Lower lobe of right lung (tissue), 2 donors: ENCODE results near the gene ZNF653. TPM values are rescaled to one million over a fixed set of nuclear protein-coding genes. Genes with fewer than 3 reads are reported as not detected.

Experiments
- ATAC-seq, 2 donors: fragments of 200-7000 bp; cut with Tn5 transposase; one replicate each; pipeline ENCODE4 v1.9.1; 2020 to 2022; ENCODE audit warnings: mild to moderate bottlenecking in 2 of 2, moderate library complexity in 2 of 2
- DNase-seq: peaks from one replicate; pipeline ENCODE4 v3.0.0-alpha.2; 2020
- H3K27ac ChIP-seq: fragments of 200-600 bp; one replicate; pipeline ENCODE4 v1.8.0; 2022
- H3K27me3 ChIP-seq: fragments of 200-600 bp; one replicate; pipeline ENCODE4 v1.8.0; 2022; ENCODE audit warnings: low read depth
- H3K36me3 ChIP-seq: fragments of 200-600 bp; one replicate; pipeline ENCODE4 v1.8.0; 2022; ENCODE audit warnings: mild to moderate bottlenecking
- H3K4me1 ChIP-seq: fragments of 200-600 bp; one replicate; pipeline ENCODE4 v1.8.0; 2022
- H3K4me3 ChIP-seq: fragments of 200-600 bp; one replicate; pipeline ENCODE4 v1.8.0; 2022; ENCODE audit warnings: mild to moderate bottlenecking
- H3K9me3 ChIP-seq: fragments of 200-600 bp; one replicate; pipeline ENCODE4 v1.8.0; 2022
- intact Hi-C: fragments of 100-400 bp; cut with DNase I; formaldehyde crosslinking; loops from one replicate; pipeline ENCODE4 v1.11.0; 2022
- total RNA-seq: library from RNA; stranded (reverse); fragmentation: NEBNext Ultra II Directional; extraction: Animal tissue kit (Norgen Biotek cat#: 25700); gene quantifications from one replicate; pipeline ENCODE4 v1.2.1, GENCODE V29; 2021
- TF ChIP-seq, protein P1 (sequence below): fragments of 200-600 bp; IDR thresholded peaks from one replicate; pipeline ENCODE4 v1.8.0; 2022; ENCODE audit warnings: antibody characterized with exemption, mild to moderate bottlenecking
- donor health status: DM: no; HTN: yes; CAD: no; lungs with severe emphysema.

ZNF653 gene
- total RNA-seq, 1 donor from 2014 or later = 9.2 TPM

DNA sequence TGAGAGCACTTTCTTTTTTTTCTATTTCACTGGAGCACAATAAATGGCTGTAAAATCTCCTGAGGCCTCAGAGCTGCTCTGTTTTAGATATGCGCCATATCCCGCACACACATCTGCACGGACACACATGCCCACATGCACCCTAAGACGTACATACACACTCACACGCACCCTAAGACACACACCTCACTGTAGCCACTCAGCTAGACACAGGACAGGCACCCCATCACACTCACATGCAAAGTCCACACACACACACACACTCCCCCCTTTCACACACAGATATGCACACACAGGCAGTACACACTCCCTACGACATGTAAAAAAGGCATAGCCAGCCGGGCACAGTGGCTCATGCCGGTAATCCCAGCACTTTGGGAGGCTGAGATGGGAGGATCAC, 44.6 kb upstream of the ZNF653 start:
- no peaks in the 10 kb centered on the region for H3K27me3 ChIP-seq
- H3K9me3 ChIP-seq = no peaks in the 10 kb centered on the region
- ATAC-seq = no peak
- H3K4me1 ChIP-seq = no peaks in the 10 kb centered on the region
- TF ChIP-seq, protein P1, sequence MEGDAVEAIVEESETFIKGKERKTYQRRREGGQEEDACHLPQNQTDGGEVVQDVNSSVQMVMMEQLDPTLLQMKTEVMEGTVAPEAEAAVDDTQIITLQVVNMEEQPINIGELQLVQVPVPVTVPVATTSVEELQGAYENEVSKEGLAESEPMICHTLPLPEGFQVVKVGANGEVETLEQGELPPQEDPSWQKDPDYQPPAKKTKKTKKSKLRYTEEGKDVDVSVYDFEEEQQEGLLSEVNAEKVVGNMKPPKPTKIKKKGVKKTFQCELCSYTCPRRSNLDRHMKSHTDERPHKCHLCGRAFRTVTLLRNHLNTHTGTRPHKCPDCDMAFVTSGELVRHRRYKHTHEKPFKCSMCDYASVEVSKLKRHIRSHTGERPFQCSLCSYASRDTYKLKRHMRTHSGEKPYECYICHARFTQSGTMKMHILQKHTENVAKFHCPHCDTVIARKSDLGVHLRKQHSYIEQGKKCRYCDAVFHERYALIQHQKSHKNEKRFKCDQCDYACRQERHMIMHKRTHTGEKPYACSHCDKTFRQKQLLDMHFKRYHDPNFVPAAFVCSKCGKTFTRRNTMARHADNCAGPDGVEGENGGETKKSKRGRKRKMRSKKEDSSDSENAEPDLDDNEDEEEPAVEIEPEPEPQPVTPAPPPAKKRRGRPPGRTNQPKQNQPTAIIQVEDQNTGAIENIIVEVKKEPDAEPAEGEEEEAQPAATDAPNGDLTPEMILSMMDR = no peak
- no peak overlapping the region for H3K4me3 ChIP-seq
- no peak for DNase-seq
- H3K27ac ChIP-seq = no peak overlapping the region
- H3K36me3 ChIP-seq = peaks cover 32% of the 10 kb centered on the region
- intact Hi-C loops = no loop called here

DNA sequence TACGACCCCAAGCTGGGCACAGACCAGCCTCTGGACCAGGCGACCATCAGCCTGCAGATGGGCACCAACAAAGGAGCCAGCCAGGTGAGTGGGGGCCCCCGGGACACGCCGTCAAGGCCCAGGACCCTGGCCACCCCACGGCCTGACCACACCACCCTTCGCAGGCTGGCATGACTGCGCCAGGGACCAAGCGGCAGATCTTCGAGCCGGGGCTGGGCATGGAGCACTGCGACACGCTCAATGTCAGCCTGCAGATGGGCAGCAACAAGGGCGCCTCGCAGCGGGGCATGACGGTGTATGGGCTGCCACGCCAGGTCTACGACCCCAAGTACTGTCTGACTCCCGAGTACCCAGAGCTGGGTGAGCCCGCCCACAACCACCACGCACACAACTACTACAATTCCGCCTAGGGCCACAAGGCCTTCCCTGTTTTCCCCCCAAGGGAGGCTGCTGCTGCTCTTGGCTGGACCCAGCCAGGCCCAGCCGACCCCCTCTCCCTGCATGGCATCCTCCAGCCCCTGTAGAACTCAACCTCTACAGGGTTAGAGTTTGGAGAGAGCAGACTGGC, 43.8 kb upstream of the ZNF653 start:
- DNase-seq = no peak
- H3K36me3 ChIP-seq = peaks cover 24% of the 10 kb centered on the region
- no peaks in the 10 kb centered on the region for H3K9me3 ChIP-seq
- no peaks in the 10 kb centered on the region for H3K27me3 ChIP-seq
- H3K27ac ChIP-seq = no peak overlapping the region
- H3K4me1 ChIP-seq = no peaks in the 10 kb centered on the region
- ATAC-seq = no peak
- TF ChIP-seq, protein P1 = no peak
- intact Hi-C loops = no loop called here
- no peak overlapping the region for H3K4me3 ChIP-seq

DNA sequence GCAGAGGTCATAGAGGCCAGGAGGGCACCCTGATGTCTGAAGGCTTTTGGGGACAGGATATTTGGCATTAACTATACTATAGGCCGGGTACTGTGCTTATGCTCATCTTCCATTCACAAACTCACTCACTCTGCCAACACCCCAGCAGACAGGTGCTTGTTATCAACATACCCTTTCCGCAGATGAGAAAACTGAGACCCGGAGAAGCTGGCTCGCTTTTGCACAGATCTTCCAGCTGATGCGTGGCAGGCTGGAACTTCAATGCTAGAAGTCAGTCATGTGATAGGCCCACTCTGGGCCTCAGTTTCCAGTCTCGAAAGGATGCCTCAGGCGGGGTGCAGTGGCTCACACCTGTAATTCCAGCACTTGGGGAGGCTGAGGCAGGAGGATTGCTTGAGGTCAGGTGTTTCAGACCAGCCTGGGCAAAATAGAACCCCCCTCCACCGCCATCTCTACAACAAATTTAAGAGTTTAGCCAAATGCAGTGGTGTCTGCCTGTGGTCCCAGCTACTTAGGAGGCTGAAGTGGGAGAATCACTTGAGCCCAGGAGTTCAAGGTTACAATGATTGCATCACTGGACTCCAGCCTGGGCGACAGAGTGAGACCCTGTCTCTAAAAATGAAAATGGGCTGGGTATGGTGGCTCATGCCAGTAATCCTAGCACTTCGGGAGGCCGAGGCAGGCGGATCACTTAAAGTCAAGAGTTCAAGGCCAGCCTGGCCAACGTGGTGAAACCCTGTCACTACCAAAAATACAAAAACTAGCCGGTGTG, 42.5 kb upstream of the ZNF653 start:
- ATAC-seq = no peak
- Histone ChIP-seq H3K27ac (no peak overlapping the region), H3K36me3 (peaks cover 13% of the 10 kb centered on the region), H3K9me3 (no peaks in the 10 kb centered on the region), H3K4me3 (no peak overlapping the region), H3K27me3 (no peaks in the 10 kb centered on the region), H3K4me1 (no peaks in the 10 kb centered on the region)
- DNase-seq = no peak
- intact Hi-C loops = no loop called here
- TF ChIP-seq, protein P1 = no peak

DNA sequence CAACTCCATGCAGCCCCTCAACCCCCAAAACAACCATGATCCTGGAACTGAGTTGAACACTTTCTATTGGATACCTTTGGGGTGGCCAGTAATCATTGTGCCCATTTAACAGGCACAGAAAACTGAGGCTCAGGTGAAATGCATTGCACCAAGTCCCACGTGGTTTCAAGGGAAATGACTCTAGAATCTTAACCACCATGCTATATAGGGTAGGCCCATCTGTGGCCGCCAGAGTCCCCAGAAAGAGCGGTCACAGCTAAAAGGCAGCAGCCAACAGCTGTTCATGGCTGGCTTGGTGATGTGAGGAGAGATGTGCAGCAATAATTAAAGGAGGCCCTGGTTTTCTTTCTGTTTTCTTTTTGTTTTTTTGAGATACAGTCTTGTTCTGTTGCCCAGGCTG, 35.6 kb upstream of the ZNF653 start:
- DNase-seq (no peak), ATAC-seq (no peak)
- TF ChIP-seq, protein P1 = no peak
- intact Hi-C loops = no loop called here
- Histone ChIP-seq H3K27ac (no peak overlapping the region), H3K4me3 (no peak overlapping the region), H3K4me1 (no peaks in the 10 kb centered on the region), H3K36me3 (no peaks in the 10 kb centered on the region), H3K27me3 (peaks cover 20% of the 10 kb centered on the region), H3K9me3 (no peaks in the 10 kb centered on the region)

DNA sequence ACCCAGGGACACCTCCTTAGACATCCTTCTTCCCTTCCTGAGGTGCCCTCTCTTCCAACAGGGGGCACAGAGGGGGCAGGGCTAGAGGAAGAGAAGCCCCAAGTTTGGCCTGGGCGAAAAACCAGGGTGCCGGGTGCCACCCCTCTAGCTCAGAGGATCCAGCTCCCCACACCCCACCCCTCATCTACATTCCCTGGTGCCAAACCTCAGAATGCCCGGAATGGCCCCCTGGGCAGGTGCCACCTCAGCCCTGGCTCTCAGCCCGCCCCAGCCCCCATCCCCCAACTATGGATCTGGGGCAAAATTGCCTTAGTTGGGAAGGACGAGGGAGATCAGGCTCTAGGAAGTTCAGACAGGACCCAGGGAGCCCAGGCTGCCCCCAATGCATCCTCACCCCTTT, 35.0 kb upstream of the ZNF653 start:
- peaks cover 4% of the 10 kb centered on the region for H3K4me1 ChIP-seq
- DNase-seq (no peak), ATAC-seq (no peak)
- H3K9me3 ChIP-seq = no peaks in the 10 kb centered on the region
- no peak overlapping the region for H3K4me3 ChIP-seq
- H3K27me3 ChIP-seq = peaks cover 20% of the 10 kb centered on the region
- H3K36me3 ChIP-seq = no peaks in the 10 kb centered on the region
- no peak overlapping the region for H3K27ac ChIP-seq
- TF ChIP-seq, protein P1 = no peak
- intact Hi-C loops = no loop called here
